ENCODE measurements around the gene ABLIM3. TPM values are rescaled to one million over a fixed set of nuclear protein-coding genes. Genes with fewer than 3 reads are reported as not detected.

The ABLIM3 gene
- total and polyA plus RNA-seq, 2 of the 8 experiments (the other 6 are each of a cell fraction or from before 2014, with no cell fraction given), result 0.36 to 0.56 TPM

DNA sequence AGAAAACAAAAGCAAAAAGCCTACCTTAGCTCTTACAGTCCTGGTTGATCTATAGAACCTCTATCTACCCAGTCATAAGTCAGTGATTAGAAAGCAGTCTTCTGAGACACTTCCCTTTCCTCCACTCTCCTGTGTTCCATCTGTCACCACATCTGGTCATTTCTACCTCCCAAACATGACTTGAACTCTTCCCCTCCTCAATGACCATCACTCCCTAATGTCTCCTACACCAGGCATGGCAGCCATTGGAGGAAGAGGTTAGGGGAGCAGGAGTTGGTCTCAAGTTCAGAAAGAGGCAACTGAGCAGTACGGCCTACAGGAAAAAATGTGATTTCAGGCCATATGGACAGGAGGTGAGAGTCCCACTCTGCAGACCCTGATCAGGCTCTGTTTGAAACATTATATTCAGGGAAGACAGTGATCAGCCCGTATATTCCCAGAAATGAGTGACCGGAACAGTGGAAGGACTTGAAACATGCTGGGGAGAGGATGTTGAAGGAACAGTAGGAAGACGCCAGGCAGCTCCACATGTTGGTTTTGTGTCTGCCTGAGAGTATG lies 12.0 kb downstream of the ABLIM3 start:
- no peak overlapping the region for H4K91ac ChIP-seq (replicated peaks; ENCODE audit: insufficient read length, low read length)
- no peak overlapping the region for H3K14ac ChIP-seq (ENCODE audit: insufficient read length)
- no peak overlapping the region for H4K5ac ChIP-seq (ENCODE audit: insufficient read length, low read depth, low read length)
- no peak overlapping the region for H3K18ac ChIP-seq (ENCODE audit: extremely low read depth, low read length)
- H2BK5ac ChIP-seq (ENCODE audit: low read depth, low read length), result no peak overlapping the region
- H3K23me2 ChIP-seq (ENCODE audit: low read depth, low read length), result no peaks in the 10 kb centered on the region; the same call in 1 of the 2 replicates
- FAIRE-seq, result no peak
- no peak overlapping the region for H4K8ac ChIP-seq (ENCODE audit: extremely low read depth, insufficient read depth, low read length)
- no peak overlapping the region for H3K9ac ChIP-seq (replicated peaks in 1 of 4; ENCODE audit: extremely low read depth in 1 of 4, low read depth in 3 of 4, low read length in 3 of 4)
- no peak overlapping the region for H2BK120ac ChIP-seq (replicated peaks; ENCODE audit: low read depth, low read length)
- no peak overlapping the region for H2AFZ ChIP-seq (ENCODE audit: low read length)
- no peak overlapping the region for H2AK5ac ChIP-seq (ENCODE audit: low read depth, low read length)
- H3K79me2 ChIP-seq (ENCODE audit: control insufficient read depth in 1 of 2, insufficient read depth in 2 of 2, low read length in 2 of 2), result no peaks in the 10 kb centered on the region
- ChIA-PET CTCF (ENCODE audit: partially characterized antibody) (interaction anchor here (0.9 to 4.2 kb wide), 12 partner anchors 8 to 218 kb away, joined by 3 to 30 read pairs (median 5); partner anchors contain the start of gene ABLIM3), POLR2A (ENCODE audit: partially characterized antibody) (no interaction called here)
- DNase-seq (ENCODE audit: low read depth in 1 of 2, low spot score in 2 of 2), result no peak
- H3K56ac ChIP-seq (replicated peaks; ENCODE audit: insufficient read length, low read depth, low read length), result no peak overlapping the region
- no peak overlapping the region for H3K4me3 ChIP-seq (ENCODE audit: extremely low read depth in 1 of 4, insufficient read depth in 2 of 4, low read depth in 3 of 4, low read length in 4 of 4)
- H3K27me3 ChIP-seq (replicated peaks in 1 of 4; ENCODE audit: control insufficient read depth in 3 of 4, extremely low read depth in 1 of 4, insufficient read depth in 3 of 4, low read length in 3 of 4), result no peaks in the 10 kb centered on the region; a peak in 1 of 7 replicates
- H2BK20ac ChIP-seq (ENCODE audit: low read length), result no peak overlapping the region
- H2BK12ac ChIP-seq (ENCODE audit: low read depth, low read length), result no peak overlapping the region
- H3K9me3 ChIP-seq (ENCODE audit: insufficient read depth in 2 of 2, low read depth in 1 of 2, low read length in 1 of 2), result no peaks in the 10 kb centered on the region
- H3K4me2 ChIP-seq (ENCODE audit: insufficient read depth in 1 of 2, low read depth in 2 of 2, low read length in 2 of 2), result no peak overlapping the region
- no peak overlapping the region for H3K23ac ChIP-seq (ENCODE audit: insufficient read length)
- no peak overlapping the region for H3K27ac ChIP-seq (ENCODE audit: low read depth, low read length)
- H2BK15ac ChIP-seq (ENCODE audit: low read length), result no peak overlapping the region
- no peak overlapping the region for H3K4ac ChIP-seq (replicated peaks; ENCODE audit: insufficient read length, low read depth, low read length)
- 87% methylated on average over 4 of the region's 4 CpGs; no CpG with 5 or more reads in 1 of the 2 experiments for WGBS, 2 experiments (ENCODE audit: extremely low coverage in 1 of 2, insufficient coverage in 1 of 2, insufficient read length in 1 of 2, insufficient replicate concordance in 2 of 2, low coverage in 1 of 2, low lambda C conversion rate in 2 of 2, missing lambda C conversion rate in 1 of 2)
- H3K79me1 ChIP-seq (ENCODE audit: low read depth, low read length), result no peaks in the 10 kb centered on the region
- H4K20me1 ChIP-seq (replicated peaks in 1 of 2; ENCODE audit: control insufficient read depth in 1 of 2, insufficient read depth in 2 of 2, low read length in 2 of 2), result no peaks in the 10 kb centered on the region
- no peaks in the 10 kb centered on the region for H3K36me3 ChIP-seq (ENCODE audit: control insufficient read depth in 2 of 4, insufficient read depth in 4 of 4, low read length in 3 of 4)
- no peaks in the 10 kb centered on the region for H3K4me1 ChIP-seq (replicated peaks in 1 of 4; ENCODE audit: control insufficient read depth in 3 of 4, insufficient read depth in 4 of 4, low read length in 3 of 4)
- TF ChIP-seq, protein P1, sequence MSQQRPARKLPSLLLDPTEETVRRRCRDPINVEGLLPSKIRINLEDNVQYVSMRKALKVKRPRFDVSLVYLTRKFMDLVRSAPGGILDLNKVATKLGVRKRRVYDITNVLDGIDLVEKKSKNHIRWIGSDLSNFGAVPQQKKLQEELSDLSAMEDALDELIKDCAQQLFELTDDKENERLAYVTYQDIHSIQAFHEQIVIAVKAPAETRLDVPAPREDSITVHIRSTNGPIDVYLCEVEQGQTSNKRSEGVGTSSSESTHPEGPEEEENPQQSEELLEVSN (IDR thresholded peaks at IDR 0.05), result no peak
- TF ChIP-seq CTBP2 (IDR thresholded peaks at IDR 0.05; ENCODE audit: borderline replicate concordance, insufficient read depth, insufficient read length, low read length) (no peak), TAF7 (optimal IDR thresholded peaks at IDR 0.05; ENCODE audit: borderline replicate concordance, low read depth, low read length) (no peak), RBBP5 (IDR thresholded peaks at IDR 0.05; ENCODE audit: borderline replicate concordance, low read depth, low read length) (no peak), GABPA (IDR thresholded peaks at IDR 0.05; ENCODE audit: borderline replicate concordance, insufficient read depth, low read length) (no peak), SIX5 (IDR thresholded peaks at IDR 0.05; ENCODE audit: low read depth, low read length) (no peak), EGR1 (IDR thresholded peaks at IDR 0.05; ENCODE audit: borderline replicate concordance, low read depth, low read length) (no peak), NANOG (IDR thresholded peaks at IDR 0.05; ENCODE audit: insufficient read depth, low read depth, low read length, poor library complexity, severe bottlenecking) (no peak), CHD1 (IDR thresholded peaks at IDR 0.05; ENCODE audit: low read depth, low read length) (no peak), KDM1A (IDR thresholded peaks at IDR 0.05; ENCODE audit: borderline replicate concordance, low read length) (no peak), TBP (IDR thresholded peaks at IDR 0.05; ENCODE audit: low read depth, low read length) (no peak)
